Activated naive CD4-positive, alpha-beta T cell treated with anti-CD3 and anti-CD28 coated beads, Interleukin-2, amount 50 U/mL, for 72 hours (primary cell): ENCODE measurements around the gene MGAT1. TPM values are rescaled to one million over a fixed set of nuclear protein-coding genes. Genes with fewer than 3 reads are reported as not detected.
"Not testable (repeated sequence)": the region's sequence is repeated elsewhere in the genome, so short reads cannot be mapped to it uniquely, and the experiment has no call there.

Experiments
- ATAC-seq, 2 donors: fragments of 150-1000 bp; cut with Tn5 transposase; 2 replicates each; pipeline ENCODE4 v1.10.0; 2021; ENCODE audit warnings: mild to moderate bottlenecking in 2 of 2, moderate library complexity in 2 of 2
- DNase-seq, 2 donors: peaks; one replicate each; pipeline ENCODE4 v3.0.0; 2021 to 2022; ENCODE audit warnings: low spot score in 2 of 2
- H3K27ac Mint-ChIP-seq, 2 donors: one replicate each; pipeline ENCODE4 v1.8.0; 2022; ENCODE audit warnings: mild to moderate bottlenecking in 2 of 2, mixed read lengths in 2 of 2
- H3K36me3 Mint-ChIP-seq, 2 donors: one replicate each; pipeline ENCODE4 v1.8.0; 2022; ENCODE audit warnings: mixed read lengths in 2 of 2
- H3K9me3 Mint-ChIP-seq, 2 donors: one replicate each; pipeline ENCODE4 v1.8.0; 2022; ENCODE audit warnings: mixed read lengths in 2 of 2
- total RNA-seq, 2 donors: library from RNA; stranded (reverse); gene quantifications; one replicate each; pipeline ENCODE4 v1.2.3, GENCODE V29; 2022

Gene MGAT1
- total RNA-seq, 2 donors from 2014 or later, result 130 to 157 TPM

DNA sequence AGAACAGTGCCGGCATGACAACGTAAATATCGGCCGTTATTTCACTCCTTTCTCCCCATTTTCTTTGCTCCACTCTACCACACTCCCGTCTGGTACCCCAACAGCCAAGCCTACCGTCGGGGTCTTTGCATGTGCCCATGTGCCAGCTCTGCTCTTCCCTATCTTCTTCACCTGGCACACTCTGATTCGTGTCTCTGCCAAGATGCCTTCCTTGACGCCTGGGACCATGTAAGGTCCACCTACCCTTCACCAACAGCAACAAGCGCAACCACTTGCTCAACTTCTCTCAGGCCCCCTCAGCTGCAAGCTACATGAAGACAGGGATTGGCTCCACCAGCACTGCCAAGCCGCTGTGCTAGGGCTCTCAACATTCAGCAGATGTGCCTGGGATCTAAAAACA is 4.4 kb downstream of the MGAT1 start:
- peaks cover 30 to 53% of the 10 kb centered on the region in 2 donors for H3K36me3 Mint-ChIP-seq
- no peaks in the 10 kb centered on the region for H3K9me3 Mint-ChIP-seq
- no peak for ATAC-seq
- DNase-seq, result no peak
- H3K27ac Mint-ChIP-seq, result peak overlapping the region in 1 of 2 donors; percentile 93

DNA sequence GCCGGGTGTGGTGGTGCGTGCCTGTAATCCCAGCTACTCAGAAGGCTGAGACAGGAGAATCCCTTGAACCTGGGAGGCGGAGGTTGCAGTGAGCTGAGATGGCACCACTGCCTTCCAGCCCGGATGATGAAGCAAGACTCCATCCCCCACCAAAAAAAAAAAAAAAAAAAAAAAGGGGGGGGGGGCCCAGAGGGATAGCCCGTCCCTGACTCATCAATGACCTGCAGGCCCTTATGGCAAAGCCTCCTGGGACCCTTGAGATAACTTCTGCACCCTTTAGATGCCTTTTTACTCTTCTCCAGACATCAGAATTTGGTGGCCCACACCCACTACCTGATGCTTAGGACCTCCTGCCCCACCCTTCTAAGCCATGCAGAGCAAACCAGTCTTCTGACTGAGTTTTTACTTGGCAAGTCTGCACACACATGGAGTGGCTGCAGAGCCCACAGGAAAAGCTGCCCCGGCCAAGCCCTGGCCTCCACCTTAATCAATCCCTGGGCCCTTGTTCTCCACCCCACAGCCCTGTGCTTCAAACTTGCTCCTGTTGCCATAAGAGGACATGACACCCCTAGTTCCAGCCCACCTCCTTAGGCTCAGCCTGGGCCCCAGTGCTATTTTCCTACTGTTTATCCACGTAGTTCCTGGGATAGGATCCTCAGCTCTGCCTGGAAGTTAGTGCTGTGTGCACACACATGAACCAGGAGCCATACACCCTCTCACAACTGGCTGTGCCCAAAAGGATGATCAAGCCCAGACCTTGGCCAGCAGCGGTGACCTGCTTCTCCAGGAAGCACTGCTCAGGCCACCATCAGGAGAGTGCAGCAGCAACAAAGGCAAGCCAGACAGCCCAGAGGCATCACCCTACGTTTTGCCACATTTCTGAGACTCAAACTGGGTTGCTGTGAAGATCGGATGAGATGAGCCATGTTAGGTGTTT is 5.1 kb downstream of the MGAT1 start:
- Mint-ChIP-seq H3K9me3 (no peaks in the 10 kb centered on the region), H3K36me3 (peaks cover 30 to 53% of the 10 kb centered on the region in 2 donors), H3K27ac (peak overlapping the region; percentile 62 to 93)
- DNase-seq (no peak), ATAC-seq (no peak)

DNA sequence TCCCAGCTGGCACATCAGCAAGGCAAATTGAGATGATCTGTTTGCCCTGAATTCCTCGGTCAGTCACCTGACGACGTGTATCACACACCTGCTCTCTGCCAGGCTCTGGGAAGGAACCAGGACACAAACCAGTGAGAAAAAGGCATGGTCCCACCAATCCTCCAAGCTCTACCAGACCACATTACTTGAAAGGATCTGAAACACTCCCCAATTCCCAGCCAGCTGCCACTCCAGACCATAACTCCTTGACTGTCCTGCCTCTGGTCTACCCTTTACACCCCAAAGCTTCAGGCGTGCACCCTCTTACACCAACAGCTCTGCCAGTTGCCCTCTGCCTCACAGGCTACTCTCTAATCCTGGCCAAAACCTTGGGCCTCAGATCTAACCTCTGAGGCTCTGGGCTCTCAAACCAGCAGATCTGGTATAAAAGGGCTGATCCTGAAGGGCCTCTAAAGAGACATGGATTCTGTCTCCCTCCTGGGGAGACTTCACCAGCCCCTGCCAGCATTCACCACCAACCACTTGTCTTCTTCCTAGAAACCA is 6.8 kb downstream of the MGAT1 start:
- peaks cover 18 to 41% of the 10 kb centered on the region in 2 donors for H3K36me3 Mint-ChIP-seq
- DNase-seq, result no peak
- peak overlapping the region; percentile 72 to 90 for H3K27ac Mint-ChIP-seq
- no peaks in the 10 kb centered on the region for H3K9me3 Mint-ChIP-seq
- ATAC-seq, result no peak

DNA sequence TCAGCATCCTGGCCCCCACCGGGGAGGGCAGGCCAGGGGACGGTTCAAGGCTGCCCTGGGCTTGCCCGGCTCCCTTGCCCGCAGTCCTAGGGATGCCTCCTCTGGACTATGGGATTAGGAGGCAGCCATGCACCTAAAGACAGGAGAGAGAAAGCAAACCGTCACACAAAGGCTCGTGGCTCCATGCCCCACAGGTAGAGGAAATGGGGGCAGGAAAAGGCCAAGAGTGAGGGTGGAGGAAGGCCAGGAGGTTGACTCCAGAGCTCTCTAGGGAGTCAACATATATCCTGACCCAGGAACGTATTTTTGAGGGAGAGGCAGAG is 9.7 kb downstream of the MGAT1 start:
- DNase-seq, result no peak
- peaks cover 0 to 13% of the 10 kb centered on the region in 2 donors for H3K36me3 Mint-ChIP-seq
- H3K27ac Mint-ChIP-seq, result peak overlapping the region; percentile 65 to 74
- no peak for ATAC-seq
- H3K9me3 Mint-ChIP-seq, result no peaks in the 10 kb centered on the region

DNA sequence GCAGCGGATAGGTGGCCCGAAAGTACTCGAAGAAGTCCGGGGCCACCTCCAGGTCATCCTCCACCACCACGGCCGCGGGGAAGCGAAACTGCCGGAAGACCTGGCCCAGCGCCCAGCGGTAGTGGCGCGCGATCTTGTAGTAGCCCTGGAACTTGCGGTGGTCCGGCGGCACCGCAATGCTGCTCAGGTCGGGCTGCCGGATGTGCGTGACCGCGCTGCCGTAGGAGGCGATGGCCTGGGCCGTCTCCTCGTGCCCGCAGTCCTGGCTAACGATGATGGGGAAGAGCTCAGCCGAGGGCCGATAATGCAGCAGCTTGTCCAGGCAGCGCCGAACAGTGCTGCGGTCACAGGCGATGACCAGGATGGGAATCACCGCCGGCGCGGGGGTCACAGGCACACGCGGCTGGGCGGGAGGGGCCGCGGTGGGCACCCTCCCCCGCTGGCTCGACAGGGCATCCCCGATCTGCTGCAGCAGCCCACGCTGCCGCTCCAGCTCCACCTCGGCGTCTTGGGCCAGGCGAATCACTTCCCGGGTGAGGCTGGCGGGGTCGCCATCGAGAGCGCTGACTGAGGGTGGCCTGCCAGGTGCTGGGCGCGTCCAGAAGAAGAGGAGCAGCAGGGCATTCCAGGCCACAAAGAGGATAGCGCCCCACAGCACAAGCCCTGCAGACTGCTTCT is 10.2 kb downstream of the MGAT1 start:
- peaks cover 0 to 12% of the 10 kb centered on the region in 2 donors for H3K36me3 Mint-ChIP-seq
- ATAC-seq, result no peak
- H3K9me3 Mint-ChIP-seq, result no peaks in the 10 kb centered on the region
- H3K27ac Mint-ChIP-seq, result peak overlapping the region in 1 of 2 donors; percentile 65
- DNase-seq, result no peak

DNA sequence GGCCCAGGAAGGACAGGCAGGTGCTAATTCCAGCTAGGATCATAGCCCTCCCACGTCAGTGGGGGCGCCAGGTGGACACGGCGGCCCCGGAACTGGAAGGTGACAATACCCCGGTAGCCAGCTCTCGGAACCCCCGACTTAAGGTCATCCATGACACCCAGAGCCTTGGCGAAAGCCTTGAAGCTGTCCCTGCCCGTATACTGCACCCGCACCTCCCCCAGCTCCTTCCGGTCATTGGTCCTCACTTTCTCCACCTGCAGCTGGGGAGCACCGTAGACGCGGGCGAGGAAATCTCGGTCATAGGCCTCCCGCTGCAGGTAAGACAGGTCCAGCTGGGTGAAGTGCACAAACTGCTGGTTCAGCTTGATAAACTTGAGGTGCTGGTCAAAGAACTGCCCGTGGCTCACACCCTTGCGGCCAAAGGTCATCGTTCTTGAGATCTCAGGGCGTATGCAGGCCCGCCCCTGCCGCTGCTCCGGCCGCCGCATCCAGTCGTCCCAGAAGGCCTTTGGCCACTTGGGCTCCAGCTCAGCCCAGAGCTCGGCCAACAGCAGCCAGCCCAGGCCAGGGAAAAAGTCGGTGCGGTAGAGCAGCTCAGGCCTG is 10.9 kb downstream of the MGAT1 start:
- DNase-seq, result no peak
- no peaks in the 10 kb centered on the region for H3K9me3 Mint-ChIP-seq
- ATAC-seq, result no peak
- peaks cover 0 to 12% of the 10 kb centered on the region in 2 donors for H3K36me3 Mint-ChIP-seq
- peak overlapping the region in 1 of 2 donors; percentile 44 for H3K27ac Mint-ChIP-seq

DNA sequence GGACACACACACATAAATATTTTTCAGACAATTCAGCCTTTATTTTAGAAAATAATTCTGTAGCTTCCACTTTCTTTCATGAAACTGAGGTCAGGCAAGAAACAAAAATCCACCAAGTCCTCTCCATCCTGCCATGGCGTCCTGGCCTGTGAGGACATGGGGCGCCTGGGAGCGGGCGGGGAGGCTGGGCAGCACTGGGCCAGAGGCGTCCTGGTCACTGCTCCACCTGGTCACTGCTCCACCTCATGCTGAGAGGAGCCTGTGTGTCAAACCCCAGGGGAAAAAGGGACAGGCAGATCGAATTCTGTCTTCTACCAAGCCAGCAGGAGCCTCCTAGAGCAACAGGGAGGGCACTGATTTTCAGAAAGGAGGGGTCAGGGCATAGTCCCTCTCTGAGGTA is 12.1 kb downstream of the MGAT1 start:
- Mint-ChIP-seq H3K36me3 (peaks cover 0 to 6% of the 10 kb centered on the region in 2 donors), H3K9me3 (no peaks in the 10 kb centered on the region), H3K27ac (peak overlapping the region; percentile 44 to 79)
- ATAC-seq (no peak), DNase-seq (no peak)

DNA sequence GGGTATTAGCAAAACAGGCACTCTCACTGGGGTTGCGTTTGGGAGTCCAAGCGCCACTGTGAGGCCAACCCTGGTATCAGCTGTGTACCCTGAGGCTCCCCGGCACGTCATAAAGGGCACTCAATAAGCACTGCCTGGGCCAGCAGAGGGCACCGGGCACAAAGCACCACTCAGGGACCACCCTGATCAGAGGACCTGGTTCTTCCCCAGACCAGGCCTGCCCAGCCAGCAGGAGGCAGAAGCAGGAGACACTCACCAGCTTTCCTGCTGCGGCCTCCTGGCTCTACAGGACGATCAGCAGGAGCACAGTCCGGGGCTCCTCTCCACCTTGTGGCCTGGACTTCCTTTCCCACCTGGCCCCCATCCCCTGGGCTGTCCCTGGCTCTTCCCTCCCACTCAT is 12.6 kb downstream of the MGAT1 start:
- ATAC-seq, result peak; percentile 34 to 56
- no peak for DNase-seq
- H3K27ac Mint-ChIP-seq, result peak overlapping the region; percentile 44 to 79
- H3K9me3 Mint-ChIP-seq, result no peaks in the 10 kb centered on the region
- peaks cover 0 to 1% of the 10 kb centered on the region in 2 donors for H3K36me3 Mint-ChIP-seq

DNA sequence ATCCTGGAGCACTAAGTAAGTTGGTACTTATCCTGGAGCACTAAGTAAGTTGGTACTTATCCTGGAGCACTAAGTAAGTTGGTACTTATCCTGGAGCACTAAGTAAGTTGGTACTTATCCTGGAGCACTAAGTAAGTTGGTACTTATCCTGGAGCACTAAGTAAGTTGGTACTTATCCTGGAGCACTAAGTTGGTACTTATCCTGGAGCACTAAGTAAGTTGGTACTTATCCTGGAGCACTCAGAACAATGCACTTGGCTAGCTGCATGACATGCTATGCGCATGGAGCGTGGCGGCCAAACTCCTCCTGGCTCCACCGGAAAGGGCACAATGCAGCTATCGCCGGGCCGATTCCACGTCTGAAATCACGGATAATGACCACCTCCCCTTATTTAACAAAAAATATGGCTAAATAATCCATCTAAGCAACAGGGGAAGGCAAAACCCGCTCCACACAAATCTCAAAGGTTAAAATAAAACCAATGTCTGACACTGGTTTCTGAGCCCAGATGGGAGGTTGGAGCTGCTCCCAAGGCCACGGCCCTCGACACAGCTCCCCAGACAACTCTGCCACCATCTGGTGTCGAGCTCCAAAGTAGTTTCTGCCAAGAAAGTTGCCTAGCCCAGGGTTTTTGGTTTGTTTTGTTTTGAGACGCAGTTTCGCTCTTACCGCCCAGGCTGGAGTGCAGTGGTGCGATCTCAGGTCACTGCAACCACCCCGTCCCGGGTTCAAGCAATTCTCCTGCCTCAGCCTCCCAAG is 13.8 kb downstream of the MGAT1 start:
- not testable (repeated sequence) for H3K36me3 Mint-ChIP-seq, H3K9me3 Mint-ChIP-seq, DNase-seq, ATAC-seq
- H3K27ac Mint-ChIP-seq, result peak overlapping the region in 1 of 2 donors; percentile 66

DNA sequence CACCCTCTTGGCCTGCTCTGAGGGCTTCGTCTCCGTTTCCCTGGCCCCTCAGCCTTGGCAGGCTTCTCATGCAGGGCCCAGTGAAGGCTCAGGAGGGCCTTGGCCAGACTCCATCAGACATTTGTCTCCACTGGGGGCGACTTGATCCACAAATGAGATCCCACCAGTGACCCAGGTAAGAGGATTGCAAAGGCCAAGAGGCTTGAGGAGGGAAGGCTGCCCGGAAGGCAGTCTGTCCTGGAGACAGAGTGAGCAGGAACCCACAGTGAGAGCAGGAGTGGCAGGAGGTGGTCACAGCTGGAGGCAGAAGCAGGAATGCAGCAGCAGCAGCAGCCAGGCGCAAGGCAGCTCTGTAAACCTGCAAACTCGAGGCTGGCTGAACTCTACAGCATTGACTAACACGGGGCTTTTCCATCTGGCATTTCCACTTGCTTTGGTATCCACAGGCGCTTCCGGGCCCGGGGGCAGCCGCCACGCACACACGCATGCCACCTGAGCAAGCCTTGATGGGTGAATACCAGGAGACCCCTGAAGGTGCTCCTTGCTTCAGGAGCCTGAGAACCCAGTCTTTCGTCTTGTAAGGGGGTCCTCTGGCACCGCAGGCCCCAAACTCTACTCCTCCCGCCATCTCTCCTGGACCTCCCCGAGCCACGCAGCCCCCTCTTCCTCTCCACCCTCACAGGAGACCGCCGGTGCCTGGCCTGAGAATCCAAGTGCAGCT is 14.7 kb downstream of the MGAT1 start:
- no peaks in the 10 kb centered on the region for H3K9me3 Mint-ChIP-seq
- H3K27ac Mint-ChIP-seq, result peak overlapping the region; percentile 44 to 66
- ATAC-seq, result no peak
- no peak for DNase-seq
- no peaks in the 10 kb centered on the region for H3K36me3 Mint-ChIP-seq

DNA sequence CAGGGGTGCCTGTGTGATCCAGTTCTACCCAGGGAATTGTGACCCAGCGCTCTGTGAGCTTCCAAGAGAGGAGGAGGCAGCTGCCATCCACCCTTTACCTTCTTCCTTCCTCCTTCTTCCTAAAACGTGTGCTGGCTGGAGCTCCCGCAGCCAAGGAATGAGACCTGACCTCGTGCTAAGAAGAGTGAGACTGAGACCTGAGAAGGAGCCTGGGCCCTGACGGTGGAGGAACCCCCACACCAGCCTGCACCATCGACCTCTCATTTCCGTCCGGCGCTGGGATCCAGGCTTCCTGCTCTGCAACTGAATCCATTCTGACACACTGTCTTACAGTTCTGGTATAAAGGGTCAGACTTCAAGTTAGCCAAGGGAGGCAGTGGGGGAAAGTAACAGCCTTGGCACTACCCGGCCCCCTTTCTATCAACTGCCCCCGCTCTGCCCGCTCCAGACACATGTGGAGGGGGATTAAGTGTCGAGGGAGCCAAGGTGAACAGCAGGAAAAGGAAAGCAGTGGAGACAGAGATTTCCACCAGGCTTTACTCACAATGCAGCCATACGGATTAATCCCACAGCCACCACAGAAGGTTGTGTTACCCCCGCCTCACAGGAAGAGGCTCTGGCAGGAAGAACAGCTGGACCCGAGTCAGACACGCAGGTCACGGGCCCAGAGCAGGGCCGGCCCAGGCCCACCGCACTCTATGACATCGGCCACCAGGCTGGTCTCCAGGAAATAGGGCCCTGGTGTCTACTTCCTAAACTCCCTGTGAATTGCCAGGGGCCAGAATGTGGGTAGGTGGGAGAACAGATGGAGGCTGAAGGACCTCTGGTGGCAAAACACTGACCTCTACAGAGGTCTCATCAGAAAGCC is 15.8 kb downstream of the MGAT1 start:
- H3K9me3 Mint-ChIP-seq, result no peaks in the 10 kb centered on the region
- DNase-seq, result no peak
- H3K27ac Mint-ChIP-seq, result peak overlapping the region; percentile 66 to 67

DNA sequence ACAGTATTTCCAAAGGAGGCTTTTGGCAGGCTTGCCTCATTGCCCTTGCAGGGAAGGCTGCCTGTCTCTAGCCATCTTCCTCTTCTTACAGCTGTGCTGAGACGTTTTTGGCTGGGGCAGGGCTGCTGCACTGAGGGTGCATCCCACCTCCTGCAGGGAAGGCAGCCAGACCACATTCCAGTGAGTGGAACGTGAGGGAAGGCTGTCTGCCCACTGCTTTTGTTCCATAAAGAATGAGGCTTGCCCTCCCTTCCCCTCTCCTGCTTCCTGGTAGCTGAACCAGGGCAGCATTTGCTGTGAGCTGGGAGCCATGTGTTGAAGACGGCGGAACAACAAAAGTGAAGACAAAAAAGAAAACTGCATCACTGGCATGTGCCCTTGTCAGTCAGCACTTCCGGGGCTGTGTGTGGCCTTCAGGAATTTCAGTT is 16.8 kb downstream of the MGAT1 start:
- no peaks in the 10 kb centered on the region for H3K9me3 Mint-ChIP-seq
- H3K36me3 Mint-ChIP-seq, result no peaks in the 10 kb centered on the region
- DNase-seq (no peak), ATAC-seq (no peak)
- peak overlapping the region; percentile 66 to 78 for H3K27ac Mint-ChIP-seq

More for the DNA sequence above, 15.8 kb downstream of the MGAT1 start:
- peak in 1 of 2 donors; percentile 15 for ATAC-seq
- no peaks in the 10 kb centered on the region for H3K36me3 Mint-ChIP-seq

DNA sequence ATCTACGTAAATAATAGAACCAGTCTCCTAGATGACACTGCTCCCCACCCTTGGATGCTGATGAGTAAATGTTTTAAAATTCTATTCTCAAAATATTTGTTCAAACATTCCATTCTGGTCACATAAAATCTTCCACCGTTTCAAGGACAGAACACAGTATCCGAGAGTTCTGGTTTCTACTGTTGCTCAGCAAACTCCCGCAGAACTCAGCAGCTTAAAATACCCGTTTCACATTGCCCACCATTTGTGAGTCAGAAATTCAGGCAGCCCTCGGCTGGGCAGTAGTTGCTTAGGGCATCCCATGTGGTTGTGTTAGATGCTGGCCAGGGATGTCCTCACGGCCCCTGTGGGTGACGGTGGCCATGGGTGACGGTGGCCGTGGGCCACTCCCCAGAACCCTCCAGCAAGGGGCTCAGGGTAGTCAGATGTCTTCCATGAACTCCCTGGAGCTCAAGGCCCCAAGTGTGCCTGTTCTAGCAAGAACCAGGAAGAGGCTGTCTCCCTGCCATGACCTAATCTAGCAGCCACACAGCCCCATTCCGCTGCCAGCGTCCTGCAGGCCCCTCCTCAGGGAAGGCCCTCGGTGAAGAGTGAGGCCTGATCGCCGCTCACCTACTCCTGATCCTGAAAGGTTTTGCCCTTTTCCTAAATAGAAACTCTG is 17.4 kb downstream of the MGAT1 start:
- H3K27ac Mint-ChIP-seq, result peak overlapping the region; percentile 66 to 78
- peak in 1 of 2 donors; percentile 21 for ATAC-seq
- no peak for DNase-seq
- no peaks in the 10 kb centered on the region for H3K9me3 Mint-ChIP-seq
- H3K36me3 Mint-ChIP-seq, result no peaks in the 10 kb centered on the region

DNA sequence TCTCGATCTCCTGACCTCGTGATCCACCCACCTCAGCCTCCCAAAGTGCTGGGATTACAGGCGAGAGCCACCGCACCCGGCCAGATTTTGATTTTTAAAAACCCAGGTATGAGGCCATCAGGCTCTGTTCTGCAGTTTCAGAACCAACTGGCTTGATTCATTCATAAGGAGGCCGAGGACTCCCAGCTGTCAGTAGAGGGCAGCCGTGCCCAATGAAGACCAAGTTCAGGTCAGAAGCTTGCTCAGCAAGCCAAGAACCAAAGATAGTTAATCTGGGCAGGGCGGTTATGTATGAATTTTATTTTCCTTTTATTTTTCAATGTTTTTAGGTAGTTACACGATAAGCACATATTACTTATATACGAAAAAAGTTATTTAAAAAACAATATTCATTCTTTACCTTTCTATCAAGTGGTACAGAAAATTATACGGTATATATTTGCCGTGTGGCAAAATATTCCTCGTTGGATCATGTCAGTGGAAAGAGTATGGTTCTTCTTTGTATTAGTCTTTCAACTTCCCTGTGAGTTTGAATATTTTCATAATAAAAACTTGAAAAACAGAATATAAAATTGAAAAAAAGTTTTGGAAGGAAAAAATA is 18.0 kb downstream of the MGAT1 start:
- H3K9me3 Mint-ChIP-seq, result no peaks in the 10 kb centered on the region
- ATAC-seq (peak; percentile 47 to 69), DNase-seq (peak in 1 of 2 donors; percentile 60)
- no peak overlapping the region for H3K27ac Mint-ChIP-seq
- no peaks in the 10 kb centered on the region for H3K36me3 Mint-ChIP-seq
